ENCODE data around the gene MYL6B. TPM values are rescaled to one million over a fixed set of nuclear protein-coding genes. Genes with fewer than 3 reads are reported as not detected.

MYL6B gene
- total RNA-seq, 3 donors from 2014 or later, result 29.6 to 52.8 (median 43.2) TPM

- no peaks in the 10 kb centered on the region for H3K9me3 ChIP-seq
- intact Hi-C loops (cut with DNase I; ENCODE audit: low total_unique reads), result loop anchor here (5.0 kb wide), 1 partner anchor 37 kb away; no protein-coding TSS in a partner anchor
- no peaks in the 10 kb centered on the region for H3K36me3 ChIP-seq
- no peaks in the 10 kb centered on the region for H3K27me3 ChIP-seq
- H3K27ac ChIP-seq, result peak overlapping the region; percentile 100
- peaks cover 4 to 25% of the 10 kb centered on the region in 2 donors for H3K4me1 ChIP-seq
- H3K4me3 ChIP-seq, result peak overlapping the region; percentile 89 to 97 (median 94)
- DNase-seq (ENCODE audit: low spot score in 2 of 2), result peak; percentile 81 to 95
- TF ChIP-seq POLR2A (IDR thresholded peaks at IDR 0.05) (peak; percentile 6), CTCF (IDR thresholded peaks at IDR 0.05) (no peak), POLR2AphosphoS5 (IDR thresholded peaks at IDR 0.05) (peak; percentile 23 to 80 (median 75))
Observed at GRCh38 chr12:56158926-56159461, 6.6 kb downstream of the MYL6B start.

GRCh38 chr12:56159482-56160192 lies 7.2 kb downstream of the MYL6B start:
- Histone ChIP-seq H3K27ac (peak overlapping the region; percentile 100), H3K4me3 (peak overlapping the region; percentile 89 to 97 (median 94)), H3K4me1 (peaks cover 4 to 25% of the 10 kb centered on the region in 2 donors), H3K27me3 (no peaks in the 10 kb centered on the region), H3K36me3 (no peaks in the 10 kb centered on the region), H3K9me3 (no peaks in the 10 kb centered on the region)
- DNase-seq (ENCODE audit: low spot score in 2 of 2), result no peak
- intact Hi-C loops (cut with DNase I; ENCODE audit: low total_unique reads), result loop anchor here (5.0 kb wide), 1 partner anchor 37 kb away; no protein-coding TSS in a partner anchor
- no peak for TF ChIP-seq CTCF (IDR thresholded peaks at IDR 0.05)
- no peak for TF ChIP-seq POLR2AphosphoS5 (IDR thresholded peaks at IDR 0.05)
- no peak for TF ChIP-seq POLR2A (IDR thresholded peaks at IDR 0.05)

GRCh38 chr12:56160193-56160763 lies 7.9 kb downstream of the MYL6B start:
- Histone ChIP-seq H3K27me3 (no peaks in the 10 kb centered on the region), H3K4me1 (peaks cover 4 to 25% of the 10 kb centered on the region in 2 donors), H3K36me3 (peaks cover 4% of the 10 kb centered on the region), H3K4me3 (peak overlapping the region; percentile 89 to 97 (median 94)), H3K9me3 (no peaks in the 10 kb centered on the region), H3K27ac (peak overlapping the region; percentile 100)
- intact Hi-C loops (cut with DNase I; ENCODE audit: low total_unique reads), result no loop called here
- no peak for DNase-seq (ENCODE audit: low spot score in 2 of 2)
- TF ChIP-seq POLR2AphosphoS5 (IDR thresholded peaks at IDR 0.05) (no peak), CTCF (IDR thresholded peaks at IDR 0.05) (no peak), POLR2A (IDR thresholded peaks at IDR 0.05) (no peak)

- TF ChIP-seq CTCF (IDR thresholded peaks at IDR 0.05) (no peak), POLR2AphosphoS5 (IDR thresholded peaks at IDR 0.05) (peak in 1 of 3 donors; percentile 42)
- H3K36me3 ChIP-seq, result peaks cover 5% of the 10 kb centered on the region
- intact Hi-C loops (cut with DNase I; ENCODE audit: low total_unique reads), result no loop called here
- peaks cover 4 to 25% of the 10 kb centered on the region in 2 donors for H3K4me1 ChIP-seq
- DNase-seq (ENCODE audit: low spot score in 2 of 2), result no peak
- peak overlapping the region; percentile 89 to 97 (median 94) for H3K4me3 ChIP-seq
- H3K9me3 ChIP-seq, result no peaks in the 10 kb centered on the region
- no peaks in the 10 kb centered on the region for H3K27me3 ChIP-seq
- H3K27ac ChIP-seq, result peak overlapping the region; percentile 100
Observed at GRCh38 chr12:56160894-56161689, 8.7 kb downstream of the MYL6B start.

Data from breast epithelium (tissue), 4 donors.